ENCODE measurements around the gene NPAS4. TPM values are rescaled to one million over a fixed set of nuclear protein-coding genes. Genes with fewer than 3 reads are reported as not detected.
"Not testable (repeated sequence)": the region's sequence is repeated elsewhere in the genome, so short reads cannot be mapped to it uniquely, and the experiment has no call there.

The NPAS4 gene
- polyA plus RNA-seq, 1 donor: 0.28 TPM

DNA sequence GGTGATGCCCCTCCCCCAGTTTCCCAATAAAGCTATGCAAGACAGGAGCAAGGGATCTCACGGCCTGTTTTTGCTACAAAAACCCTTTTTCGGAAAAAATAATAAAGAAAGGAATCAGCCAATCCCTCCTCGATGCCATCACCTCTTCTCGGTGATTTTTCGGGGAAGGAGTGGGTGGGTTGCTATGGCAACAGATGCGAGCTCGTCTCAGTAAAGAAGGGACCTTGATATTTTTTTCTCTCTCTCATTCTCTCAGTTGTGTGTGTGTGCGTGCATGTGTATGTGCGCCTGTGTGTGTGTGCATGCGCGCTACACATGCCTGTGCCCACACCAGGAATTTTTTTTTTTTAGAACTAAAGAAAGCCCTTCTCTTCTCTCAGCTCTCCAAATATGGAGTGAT lies 3.8 kb upstream of the NPAS4 start:
- DNase-seq (ENCODE audit: low read depth): no peak

DNA sequence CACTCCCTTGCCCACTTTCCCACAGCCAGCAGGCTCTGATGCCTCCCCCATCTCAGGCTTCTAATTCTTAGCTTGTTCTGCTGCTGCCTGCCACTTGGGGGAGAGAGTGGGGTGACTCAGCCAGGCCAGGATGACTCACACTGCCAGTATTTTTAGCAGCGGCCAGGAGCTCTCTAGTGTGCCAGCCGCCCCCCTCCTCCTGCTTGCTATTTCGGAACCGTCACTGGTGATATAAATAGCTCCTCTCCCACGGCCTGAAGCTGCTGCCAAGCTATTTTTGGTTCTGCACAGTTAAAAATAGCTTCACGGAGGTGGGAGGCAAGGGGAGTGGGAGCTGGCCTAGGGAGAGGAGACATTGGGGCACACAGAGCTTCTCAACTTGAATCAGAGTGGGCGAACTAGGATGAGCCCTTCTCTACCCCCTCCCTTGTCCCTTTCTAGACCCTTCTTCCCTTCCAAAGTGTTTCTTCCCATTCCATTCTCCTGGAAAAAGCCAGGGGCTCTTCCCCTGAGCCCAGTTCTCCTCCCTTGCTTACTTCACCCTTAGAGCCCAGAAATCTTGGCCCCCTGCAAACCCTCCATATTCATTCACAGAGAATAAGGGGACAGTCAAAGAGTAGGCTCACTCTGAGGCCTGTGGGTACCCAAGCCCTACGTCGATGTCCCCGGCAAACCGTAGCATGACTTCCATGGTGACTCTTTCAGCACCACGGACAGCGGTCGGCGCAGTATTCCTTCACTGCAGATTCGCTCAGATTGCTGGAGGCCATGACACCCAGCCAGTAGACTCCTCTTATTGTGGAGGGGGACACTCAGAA lies 2.5 kb upstream of the NPAS4 start:
- no peak for DNase-seq (ENCODE audit: low read depth)

GRCh38 chr11:66418986-66419308 lies 1.9 kb upstream of the NPAS4 start:
- no peak for DNase-seq (ENCODE audit: low read depth)

DNA sequence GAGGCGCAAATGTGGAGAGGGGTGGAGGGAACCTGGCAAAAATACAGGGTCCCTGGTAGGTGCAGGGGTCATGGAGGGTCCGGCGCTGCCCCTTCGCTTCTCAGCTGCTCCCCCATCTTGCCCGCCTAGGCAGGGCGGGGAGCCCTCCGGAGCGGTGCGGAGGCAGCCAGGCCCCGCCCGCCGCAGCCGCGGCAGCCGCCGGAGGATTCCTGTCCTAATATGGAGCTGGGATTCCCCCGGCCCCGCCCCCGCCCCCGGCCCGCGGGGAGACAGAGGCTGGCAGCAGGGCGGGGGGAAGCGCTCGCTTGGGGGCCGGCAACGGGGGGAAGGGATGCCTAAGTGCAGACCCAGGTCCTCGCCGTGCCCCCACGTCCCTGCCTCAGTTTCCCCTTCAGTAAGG lies 1.0 kb upstream of the NPAS4 start:
- no peak for DNase-seq (ENCODE audit: low read depth)

DNA sequence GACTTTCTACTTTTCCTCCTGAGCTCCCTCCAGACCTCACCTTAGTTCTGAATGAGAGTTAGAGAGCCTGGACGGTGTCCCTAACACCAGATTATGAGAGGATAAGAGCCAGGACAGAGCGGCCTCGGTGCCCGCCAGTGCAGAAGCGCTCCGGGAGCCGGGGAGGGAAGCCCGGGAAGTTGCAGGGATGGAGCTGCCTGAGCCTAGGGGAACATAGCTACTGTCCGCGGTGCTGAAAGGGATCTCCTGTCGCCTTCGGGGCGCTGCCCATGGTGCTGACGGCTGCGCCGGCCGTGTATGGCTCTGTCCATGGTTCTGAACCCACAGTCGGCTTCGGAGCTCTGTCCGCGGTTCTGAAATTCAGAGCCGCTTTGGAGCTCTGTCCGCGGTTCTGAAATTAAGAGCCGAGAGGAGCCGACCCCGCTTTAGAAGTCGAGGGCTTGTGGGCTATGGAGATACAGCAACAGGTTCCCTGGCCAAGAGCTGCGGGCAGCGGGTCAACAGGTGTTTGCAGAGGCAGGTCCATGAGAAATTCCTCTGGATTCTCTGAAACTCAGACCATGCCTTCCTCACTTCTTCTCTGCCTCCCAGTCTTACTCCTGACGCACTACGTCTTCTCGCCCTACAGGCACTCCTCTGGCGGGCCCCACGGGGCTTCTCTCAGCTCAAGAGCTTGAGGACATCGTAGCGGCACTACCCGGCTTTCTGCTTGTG lies 814 bp downstream of the NPAS4 start:
- peak; percentile 76 for DNase-seq (ENCODE audit: low read depth)

DNA sequence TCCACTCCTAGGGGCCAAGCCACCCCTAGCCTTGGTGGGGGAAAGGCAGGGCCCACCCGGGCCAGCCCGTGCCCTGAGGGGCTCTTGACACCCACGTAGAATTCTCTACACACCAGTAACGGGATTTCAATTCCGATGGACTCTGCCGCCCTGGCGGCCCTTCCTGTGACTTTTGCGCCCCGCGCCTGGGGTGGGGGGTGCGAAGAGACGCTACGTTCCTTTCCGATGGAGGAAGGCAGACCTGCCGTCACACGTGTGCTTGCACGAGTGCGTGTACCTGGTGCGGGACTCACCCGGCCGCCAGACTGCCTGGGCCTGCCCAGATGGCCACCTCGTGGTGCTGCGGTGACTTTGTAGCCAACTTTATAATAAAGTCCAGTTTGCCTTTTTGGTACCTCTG lies 5.5 kb downstream of the NPAS4 start:
- no peak for DNase-seq (ENCODE audit: low read depth)

DNA sequence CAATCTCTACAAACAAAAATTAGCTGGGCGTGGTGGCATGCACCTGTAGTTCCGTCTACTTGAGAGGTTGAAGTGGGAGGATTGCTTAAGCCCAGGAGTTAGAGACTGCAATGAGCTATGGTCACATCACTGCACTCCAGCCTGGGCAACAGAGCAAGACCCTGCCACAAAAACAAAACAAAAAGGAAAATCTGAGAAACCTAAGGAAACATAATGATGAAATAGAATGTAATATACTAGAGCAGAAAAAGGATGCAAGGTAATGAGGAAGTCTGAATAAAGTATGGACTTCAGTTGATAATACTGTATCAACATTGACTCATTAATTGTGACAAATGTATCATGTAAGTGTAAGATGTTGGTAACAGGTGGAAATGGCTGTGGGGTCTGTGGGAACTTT lies 8.1 kb downstream of the NPAS4 start:
- no peak for DNase-seq (ENCODE audit: low read depth)

- no peak for DNase-seq (ENCODE audit: low read depth)
Observed at GRCh38 chr11:66429983-66430602, 9.3 kb downstream of the NPAS4 start.

- DNase-seq (ENCODE audit: low read depth): not testable (repeated sequence)
Observed at GRCh38 chr11:66431287-66431686, 10.5 kb downstream of the NPAS4 start.

DNA sequence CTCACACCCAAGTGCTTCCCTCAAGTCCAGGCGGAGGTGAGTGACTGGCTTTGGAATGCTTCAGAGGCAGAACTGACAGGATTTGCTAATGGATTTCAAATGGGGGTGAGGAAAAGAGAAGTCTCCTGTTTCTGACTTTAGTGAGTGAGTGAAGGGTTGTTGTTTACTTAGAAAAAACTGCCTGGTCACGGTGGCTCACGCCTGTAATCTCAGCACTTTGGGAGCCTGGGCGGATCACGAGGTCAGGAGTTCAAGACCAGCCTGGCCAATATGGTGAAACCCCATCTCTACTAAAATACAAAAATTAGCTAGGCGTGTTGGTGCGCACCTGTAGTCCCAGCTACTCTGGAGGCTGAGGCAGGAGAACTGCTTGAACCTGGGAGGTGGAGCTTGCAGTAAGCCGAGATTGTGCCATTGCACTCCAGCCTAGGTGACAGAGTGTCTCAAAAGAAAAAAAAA lies 11.1 kb downstream of the NPAS4 start:
- DNase-seq (ENCODE audit: low read depth): not testable (repeated sequence)

DNA sequence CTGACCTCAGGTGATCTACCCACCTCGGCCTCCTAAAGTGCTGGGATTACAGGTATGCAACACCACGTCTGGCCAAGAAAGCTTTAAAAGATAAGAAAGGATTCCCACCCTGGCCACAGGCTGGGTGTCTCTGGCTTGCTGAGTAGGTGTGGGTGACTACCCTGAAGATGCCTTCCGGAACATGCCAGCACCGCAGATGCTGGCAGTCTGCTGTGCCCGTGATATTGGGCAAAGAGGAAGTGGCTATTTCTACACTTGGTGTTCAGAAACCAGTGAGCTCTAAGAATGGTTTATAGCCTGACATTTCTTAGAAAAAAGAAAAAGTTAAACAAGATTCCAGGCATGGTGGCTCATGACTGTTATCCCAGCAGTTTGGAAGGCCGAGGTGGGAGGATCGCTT lies 11.8 kb downstream of the NPAS4 start:
- DNase-seq (ENCODE audit: low read depth): no peak

- no peak for DNase-seq (ENCODE audit: low read depth)
Observed at GRCh38 chr11:66437979-66438503, 17.2 kb downstream of the NPAS4 start.

DNA sequence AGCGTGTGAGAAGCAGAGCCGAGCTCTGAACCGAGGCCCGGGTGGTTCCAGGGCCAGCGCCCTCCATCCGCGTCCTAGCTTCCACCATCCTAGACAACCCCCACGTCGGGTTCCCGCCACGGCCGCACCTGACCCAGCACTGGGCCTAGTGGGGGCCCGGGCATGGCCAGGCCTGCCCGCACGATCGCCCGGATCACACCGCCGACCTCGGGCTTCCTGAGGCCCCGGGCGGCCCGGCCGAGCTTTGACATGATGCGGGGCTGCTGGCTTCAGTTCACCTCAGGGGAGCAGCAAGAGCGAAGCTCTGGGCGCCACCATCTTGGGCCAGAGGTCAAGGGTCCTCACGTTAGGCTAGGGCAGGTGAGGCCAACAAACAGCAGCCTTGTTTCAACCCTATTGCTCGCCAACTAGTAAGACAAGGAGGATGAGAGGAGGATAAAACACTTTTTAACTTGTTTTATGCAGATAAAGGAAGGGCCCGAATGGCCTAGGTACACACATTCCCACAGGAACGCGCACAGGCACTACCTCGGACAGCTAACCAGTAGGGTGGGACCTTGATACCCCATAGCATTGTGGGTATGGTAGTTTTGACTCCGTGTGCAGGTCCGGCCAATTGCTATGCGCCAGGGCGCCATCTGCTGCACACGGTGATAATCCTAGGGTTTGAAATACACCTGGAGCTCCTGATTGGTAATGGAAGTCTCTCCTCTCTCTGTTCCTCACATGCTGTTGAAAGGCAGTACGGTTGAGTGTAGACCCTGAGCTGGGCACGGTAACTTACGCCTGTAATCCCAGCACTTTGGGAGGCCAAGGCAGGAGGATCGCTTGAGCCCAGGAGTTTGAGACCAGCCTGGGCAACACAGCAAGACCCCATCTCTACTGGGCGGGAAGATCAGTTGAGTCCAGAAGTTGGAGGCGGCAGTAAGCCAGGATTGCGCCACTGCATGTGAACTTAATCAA lies 17.9 kb downstream of the NPAS4 start, which contains the start of gene MRPL11:
MRPL11 (minus strand) TSS at position 345 of the 963 bp plus-strand sequence; CDS start at position 251, 94 bp downstream.
- DNase-seq (ENCODE audit: low read depth): peak; percentile 90

DNA sequence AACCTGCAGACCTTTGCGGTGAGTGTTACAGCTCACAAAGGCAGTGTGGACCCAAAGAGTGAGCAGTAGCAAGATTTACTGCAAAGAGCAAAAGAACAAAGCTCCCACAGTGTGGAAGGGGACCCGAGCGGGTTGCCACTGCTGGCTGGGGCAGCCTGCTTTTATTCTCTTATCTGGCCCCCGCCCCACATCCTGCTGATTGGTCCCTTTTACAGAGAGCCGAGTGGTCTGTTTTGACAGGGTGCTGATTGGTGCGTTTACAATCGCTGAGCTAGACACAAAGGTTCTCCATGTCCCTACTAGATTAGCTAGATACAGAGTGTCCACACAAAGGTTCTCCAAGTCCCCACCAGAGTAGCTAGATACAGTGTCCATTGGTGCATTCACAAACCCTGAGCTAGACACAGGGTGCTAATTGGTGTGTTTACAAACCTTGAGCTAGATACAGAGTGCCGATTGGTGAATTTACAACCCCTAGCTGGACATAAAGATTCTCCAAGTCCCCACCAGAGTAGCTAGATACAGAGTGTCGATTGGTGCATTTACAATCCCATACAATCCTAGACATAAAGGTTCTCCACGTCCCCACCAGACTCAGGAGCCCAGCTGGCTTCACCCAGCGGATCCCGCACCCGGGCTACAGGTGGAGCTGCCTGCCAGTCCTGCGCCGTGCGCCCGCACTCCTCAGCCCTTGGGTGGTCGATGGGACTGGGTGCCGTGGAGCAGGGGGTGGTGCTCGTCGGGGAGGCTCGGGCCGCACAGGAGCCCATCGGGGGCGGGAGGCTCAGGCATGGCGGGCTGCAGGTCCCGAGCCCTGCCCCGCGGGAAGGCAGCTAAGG lies 19.5 kb downstream of the NPAS4 start:
- DNase-seq (ENCODE audit: low read depth): not testable (repeated sequence)

DNA sequence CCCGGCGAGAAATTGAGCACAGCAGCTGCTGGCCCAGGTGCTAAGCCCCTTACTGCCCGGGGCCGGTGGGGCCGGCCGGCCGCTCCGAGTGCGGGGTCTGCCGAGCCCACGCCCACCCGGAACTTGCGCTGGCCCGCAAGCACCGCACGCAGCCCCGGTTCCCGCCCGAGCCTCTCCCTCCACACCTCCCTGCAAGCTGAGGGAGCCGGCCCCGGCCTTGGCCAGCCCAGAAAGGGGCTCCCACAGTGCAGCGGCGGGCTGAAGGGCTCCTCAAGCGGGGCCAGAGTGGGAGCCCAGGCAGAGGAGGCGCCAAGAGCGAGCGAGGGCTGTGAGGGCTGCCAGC lies 20.1 kb downstream of the NPAS4 start:
- not testable (repeated sequence) for DNase-seq (ENCODE audit: low read depth)

DNA sequence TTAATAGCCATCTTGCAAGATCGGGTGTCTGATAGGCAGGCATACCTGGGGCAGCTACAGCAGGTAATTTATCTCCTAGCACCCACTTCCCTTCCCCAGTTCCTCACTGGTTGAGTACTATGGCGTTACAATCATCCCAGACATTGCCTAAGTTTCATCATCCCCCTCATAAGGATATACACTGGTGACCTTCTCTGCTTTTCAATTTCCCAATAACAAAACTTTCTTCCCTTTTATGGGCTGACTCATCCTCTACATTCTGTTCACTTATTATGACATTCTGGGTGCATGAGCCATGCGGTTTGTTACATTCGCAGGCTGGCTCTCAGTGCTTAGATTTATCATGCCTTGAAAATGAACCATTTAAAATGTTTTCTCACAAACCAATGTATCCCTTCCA lies 22.8 kb downstream of the NPAS4 start:
- DNase-seq (ENCODE audit: low read depth): no peak

DNA sequence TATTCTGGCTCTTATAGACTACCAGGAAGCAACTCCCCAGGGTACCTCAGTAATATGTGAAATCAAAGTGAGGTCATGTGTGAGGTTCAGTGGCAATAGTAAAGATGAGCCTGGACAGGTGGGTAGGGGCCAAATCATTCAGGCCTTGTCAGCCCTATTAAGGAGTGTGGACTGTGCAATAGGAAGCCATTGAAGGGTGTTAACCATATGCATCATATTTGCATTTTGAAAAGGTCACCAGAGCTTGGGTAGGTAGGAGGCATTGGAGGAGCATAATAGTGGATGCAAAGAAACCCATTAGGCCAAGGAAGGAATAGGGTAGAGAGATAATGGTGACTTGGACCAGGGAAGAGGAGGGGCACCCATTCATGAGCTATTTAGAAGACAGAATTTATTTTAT lies 26.2 kb downstream of the NPAS4 start:
- no peak for DNase-seq (ENCODE audit: low read depth)

DNA sequence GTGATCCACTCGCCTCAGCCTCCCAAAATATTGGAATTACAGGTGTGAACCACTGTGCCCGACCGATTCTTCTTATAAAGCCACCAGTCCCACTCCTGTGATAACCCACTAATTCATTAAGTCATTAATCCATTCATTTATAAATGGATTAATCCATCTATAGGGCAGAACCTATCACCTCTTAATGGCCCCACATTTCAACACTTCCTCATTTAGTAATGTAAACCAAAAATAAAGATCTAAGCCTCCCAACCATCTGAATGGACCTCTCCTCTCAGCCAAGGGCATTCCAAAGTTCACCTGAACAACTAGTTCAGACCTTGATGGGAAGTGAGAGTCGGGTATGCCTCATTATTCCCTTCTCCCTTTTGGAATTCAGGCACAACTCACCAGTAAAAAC lies 27.7 kb downstream of the NPAS4 start:
- DNase-seq (ENCODE audit: low read depth): no peak

- DNase-seq (ENCODE audit: low read depth): no peak
Observed at GRCh38 chr11:66450560-66450959, 29.7 kb downstream of the NPAS4 start.

DNA sequence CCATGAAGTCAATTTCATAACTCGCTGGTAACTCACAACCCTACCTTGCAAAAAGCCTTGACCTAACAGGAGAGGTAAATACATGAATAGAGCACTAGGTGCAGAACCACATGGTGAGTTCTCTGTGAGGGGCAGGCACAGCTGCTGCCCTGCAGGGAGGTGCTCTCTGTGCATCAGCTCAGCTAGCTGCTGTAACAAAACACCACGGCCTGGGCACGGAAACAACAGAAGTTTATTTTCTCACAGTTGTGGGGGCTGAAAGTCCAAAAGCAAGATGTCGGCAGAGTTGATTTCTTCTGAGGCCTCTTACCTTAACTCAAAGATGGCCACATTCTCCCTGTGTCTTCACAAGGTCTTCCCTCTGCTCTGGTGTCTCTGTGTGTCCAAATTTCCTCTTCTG lies 30.8 kb downstream of the NPAS4 start:
- no peak for DNase-seq (ENCODE audit: low read depth)

Data from forelimb muscle (tissue), 1 donor.